H9 (cell line): ENCODE results near the gene ZNF200. TPM values are rescaled to one million over a fixed set of nuclear protein-coding genes. Genes with fewer than 3 reads are reported as not detected.
A peak's percentile ranks its signal among the peaks of the same experiment; 100 is the strongest.

Experiments
- DNase-seq: peaks from one replicate; pipeline ENCODE4 v3.0.0-alpha.2; 2017
- H2AFZ ChIP-seq: one replicate; pipeline ENCODE4 v1.6.1; 2013; ENCODE audit warnings: mild to moderate bottlenecking, low read length, control low read depth, moderate library complexity
- H2AK5ac ChIP-seq: 2 replicates; pipeline ENCODE4 v1.6.1; 2013; ENCODE audit warnings: low read length, control low read depth, mixed read lengths; ENCODE audit not compliant: insufficient read length
- H2BK120ac ChIP-seq: one replicate; pipeline ENCODE4 v1.6.1; 2013; ENCODE audit warnings: low read depth, mild to moderate bottlenecking, low read length, control low read depth, inconsistent platforms; ENCODE audit not compliant: poor library complexity, severe bottlenecking
- H2BK12ac ChIP-seq: 2 replicates; pipeline ENCODE4 v1.6.1; 2013; ENCODE audit warnings: low read length, control low read depth, mixed read lengths, low read depth; ENCODE audit not compliant: insufficient read length
- H2BK15ac ChIP-seq: 2 replicates; pipeline ENCODE4 v1.6.1; 2013; ENCODE audit warnings: low read depth, low read length, control low read depth
- H2BK20ac ChIP-seq: one replicate; pipeline ENCODE4 v1.6.1; 2013; ENCODE audit warnings: low read depth, mild to moderate bottlenecking, low read length, control low read depth, inconsistent platforms; ENCODE audit not compliant: poor library complexity, severe bottlenecking
- H2BK5ac ChIP-seq: 2 replicates; pipeline ENCODE4 v1.6.1; 2013; ENCODE audit warnings: low read length, control low read depth, mixed read lengths; ENCODE audit not compliant: insufficient read length
- H3K14ac ChIP-seq: 2 replicates; pipeline ENCODE4 v1.6.1; 2013; ENCODE audit warnings: low read length, control low read depth; ENCODE audit not compliant: insufficient read depth
- H3K18ac ChIP-seq: 2 replicates; pipeline ENCODE4 v1.6.1; 2013; ENCODE audit warnings: low read depth, mild to moderate bottlenecking, mixed read lengths, low read length, control low read depth; ENCODE audit not compliant: insufficient read length
- H3K23ac ChIP-seq: 2 replicates; pipeline ENCODE4 v1.6.1; 2013; ENCODE audit warnings: low read length, control low read depth, mixed read lengths, low read depth; ENCODE audit not compliant: insufficient read length
- H3K23me2 ChIP-seq: 2 replicates; pipeline ENCODE4 v1.6.1; 2013; ENCODE audit warnings: low read depth, mild to moderate bottlenecking, mixed read lengths, low read length, control low read depth; ENCODE audit not compliant: insufficient read length, poor library complexity, severe bottlenecking
- H3K27ac ChIP-seq: 2 replicates; pipeline ENCODE4 v1.5.1; 2013; ENCODE audit warnings: low read length, control low read depth, mixed read lengths, low read depth; ENCODE audit not compliant: insufficient read length
- H3K27me3 ChIP-seq: 2 replicates; pipeline ENCODE4 v1.6.1; 2013; ENCODE audit warnings: low read length, control low read depth, inconsistent platforms; ENCODE audit not compliant: insufficient read depth
- H3K4ac ChIP-seq: 2 replicates; pipeline ENCODE4 v1.6.1; 2013; ENCODE audit warnings: low read depth, mild to moderate bottlenecking, control low read depth, inconsistent platforms, low read length, moderate library complexity
- H3K4me1 ChIP-seq: 2 replicates; pipeline ENCODE4 v1.6.1; 2013; ENCODE audit warnings: low read length, control low read depth, inconsistent platforms; ENCODE audit not compliant: insufficient read depth
- H3K4me2 ChIP-seq: 2 replicates; pipeline ENCODE4 v1.6.1; 2013; ENCODE audit warnings: low read length, control low read depth, mixed read lengths; ENCODE audit not compliant: insufficient read length, insufficient read depth
- H3K56ac ChIP-seq: 2 replicates; pipeline ENCODE4 v1.6.1; 2013; ENCODE audit warnings: low read depth, mild to moderate bottlenecking, mixed read lengths, low read length, control low read depth; ENCODE audit not compliant: insufficient read length
- H3K79me1 ChIP-seq: 2 replicates; pipeline ENCODE4 v1.6.1; 2013; ENCODE audit warnings: low read depth, mild to moderate bottlenecking, moderate library complexity, low read length, control low read depth, inconsistent platforms; ENCODE audit not compliant: insufficient read depth, poor library complexity, severe bottlenecking
- H3K79me2 ChIP-seq: 2 replicates; pipeline ENCODE4 v1.6.1; 2013; ENCODE audit warnings: low read length, control low read depth, inconsistent platforms; ENCODE audit not compliant: insufficient read depth
- H3K9ac ChIP-seq: 2 replicates; pipeline ENCODE4 v1.6.1; 2013; ENCODE audit warnings: low read length, control low read depth, mixed read lengths; ENCODE audit not compliant: insufficient read length; ENCODE audit errors: extremely low read depth
- H3K9me3 ChIP-seq: one replicate; pipeline ENCODE4 v1.6.1; 2013; ENCODE audit warnings: low read depth, low read length, inconsistent platforms; ENCODE audit not compliant: control insufficient read depth
- H3T11ph ChIP-seq: one replicate; pipeline ENCODE4 v1.6.1; 2013; ENCODE audit warnings: mild to moderate bottlenecking, low read length, control low read depth, inconsistent platforms
- H4K20me1 ChIP-seq: one replicate; pipeline ENCODE4 v1.6.1; 2013; ENCODE audit not compliant: control insufficient read depth, insufficient read length, insufficient read depth
- H4K5ac ChIP-seq: 2 replicates; pipeline ENCODE4 v1.6.1; 2013; ENCODE audit warnings: low read depth, mild to moderate bottlenecking, mixed read lengths, low read length, control low read depth; ENCODE audit not compliant: insufficient read length
- H4K8ac ChIP-seq: replicated peaks from 2 replicates; pipeline ENCODE4 v1.6.1; 2013; ENCODE audit warnings: low read length, control low read depth, mixed read lengths, low read depth; ENCODE audit not compliant: insufficient read length
- H4K91ac ChIP-seq: 2 replicates; pipeline ENCODE4 v1.6.1; 2013; ENCODE audit warnings: low read depth, mild to moderate bottlenecking, moderate library complexity, mixed read lengths, low read length, control low read depth; ENCODE audit not compliant: insufficient read length
- H3K27ac Mint-ChIP-seq, 3 experiments: 2 replicates in 2 of 3; 3 replicates in 1 of 3; pipeline ENCODE4 v1.8.0; 2020 to 2021; ENCODE audit warnings: mixed read lengths in 3 of 3, mild to moderate bottlenecking in 1 of 3, moderate library complexity in 1 of 3
- H3K27me3 Mint-ChIP-seq: 2 replicates; pipeline ENCODE4 v1.8.0; 2021; ENCODE audit warnings: low read depth, mild to moderate bottlenecking, moderate library complexity, mixed read lengths
- H3K36me3 Mint-ChIP-seq, 3 experiments: 2 replicates in 2 of 3; 3 replicates in 1 of 3; pipeline ENCODE4 v1.8.0; 2020 to 2021; ENCODE audit warnings: low read depth in 3 of 3, mixed read lengths in 3 of 3; ENCODE audit not compliant: insufficient read depth in 1 of 3
- H3K4me1 Mint-ChIP-seq, 2 experiments: 2 replicates each; pipeline ENCODE4 v1.8.0; 2020; ENCODE audit warnings: mixed read lengths in 2 of 2
- H3K4me3 Mint-ChIP-seq, 2 experiments: 2 replicates in 1 of 2; 3 replicates in 1 of 2; pipeline ENCODE4 v1.8.0; 2020 to 2021; ENCODE audit warnings: mild to moderate bottlenecking in 2 of 2, mixed read lengths in 2 of 2, moderate library complexity in 1 of 2
- H3K9me3 Mint-ChIP-seq, 2 experiments: 2 replicates in 1 of 2; 3 replicates in 1 of 2; pipeline ENCODE4 v1.8.0; 2020; ENCODE audit warnings: mild to moderate bottlenecking in 2 of 2, mixed read lengths in 2 of 2, moderate library complexity in 1 of 2
- CTCF ChIP-seq: fragments of 200-600 bp; sonication (generic); conservative IDR thresholded peaks from 3 replicates; pipeline ENCODE4 v1.8.0; 2021; ENCODE audit warnings: antibody characterized with exemption, mild to moderate bottlenecking
- WGBS: extraction: QIAGEN DNeasy Blood & Tissue Kit; methylation state at CpG from one replicate; pipeline ENCODE4 v1.1.7; 2013; ENCODE audit warnings: missing lambda C conversion rate, low lambda C conversion rate, mixed read lengths; ENCODE audit not compliant: insufficient read length; ENCODE audit errors: extremely low coverage; 5-methylcytosine and 5-hydroxymethylcytosine counted together
- total RNA-seq: library from RNA; stranded (reverse); gene quantifications from 2 replicates; pipeline ENCODE4 v1.2.1, GENCODE V29; 2021

ZNF200 gene
- total RNA-seq, 1 experiment from 2014 or later, result 14.9 TPM

GRCh38 chr16:3190949-3191353 lies 44.0 kb downstream of the ZNF200 start:
- H3K18ac ChIP-seq, result no peak overlapping the region
- peaks cover 2% of the 10 kb centered on the region; the same call in 1 of the 2 replicates for H3K27me3 ChIP-seq
- H4K5ac ChIP-seq, result no peak overlapping the region
- H4K8ac ChIP-seq, result no peak overlapping the region
- H3K27ac Mint-ChIP-seq, result peak overlapping the region in 1 of 3 experiments; percentile 71; a peak in 3 of 7 replicates
- no peak for DNase-seq
- TF ChIP-seq CTCF, result no peak
- H2BK20ac ChIP-seq, result no peak overlapping the region
- H3K9ac ChIP-seq, result no peak overlapping the region
- no peaks in the 10 kb centered on the region for H3K79me2 ChIP-seq
- H2BK15ac ChIP-seq, result no peak overlapping the region
- no peak overlapping the region for H2BK5ac ChIP-seq
- no peak overlapping the region for H3K27ac ChIP-seq
- no peak overlapping the region for H3K56ac ChIP-seq
- peaks cover 61% of the 10 kb centered on the region for H3K27me3 Mint-ChIP-seq
- H4K91ac ChIP-seq, result no peak overlapping the region
- no peaks in the 10 kb centered on the region for H4K20me1 ChIP-seq
- H3K4me3 Mint-ChIP-seq, result peak overlapping the region; percentile 93 to 98
- no peak overlapping the region for H3K14ac ChIP-seq
- H3K4me1 Mint-ChIP-seq, result peaks cover 22 to 23% of the 10 kb centered on the region in 2 experiments
- no peak overlapping the region for H2AFZ ChIP-seq
- H2BK120ac ChIP-seq, result no peak overlapping the region
- peaks cover 0 to 3% of the 10 kb centered on the region in 2 experiments; a peak in 3 of 5 replicates for H3K9me3 Mint-ChIP-seq
- no peak overlapping the region for H3K23ac ChIP-seq
- H2AK5ac ChIP-seq, result no peak overlapping the region
- peak overlapping the region; percentile 92 for H3K4me2 ChIP-seq
- H3K36me3 Mint-ChIP-seq, result no peaks in the 10 kb centered on the region; a peak in 1 of 7 replicates
- H3K79me1 ChIP-seq, result no peaks in the 10 kb centered on the region
- H3K23me2 ChIP-seq, result peaks cover 30% of the 10 kb centered on the region
- H3K4me1 ChIP-seq, result no peaks in the 10 kb centered on the region
- H3T11ph ChIP-seq, result no peak overlapping the region
- no peaks in the 10 kb centered on the region for H3K9me3 ChIP-seq
- H3K4ac ChIP-seq, result no peak overlapping the region
- no peak overlapping the region for H2BK12ac ChIP-seq
- WGBS, result no CpG with 5 or more reads among the region's 16 CpGs
